ENCODE data around the gene GNMT. TPM values are rescaled to one million over a fixed set of nuclear protein-coding genes. Genes with fewer than 3 reads are reported as not detected.

GNMT gene
- total and polyA plus RNA-seq, 2 of the 8 experiments (the other 6 are each of a cell fraction or from before 2014, with no cell fraction given), result 1.8 to 3.4 TPM

GRCh38 chr6:43011207-43011606, 50.7 kb downstream of the GNMT start (continued):
- no peak for TF ChIP-seq USF2 (IDR thresholded peaks at IDR 0.05; ENCODE audit: low read length)

Data from H1 (cell line).